Muscle of back (tissue), 11 donors: ENCODE measurements around the gene PRPF19. TPM values are rescaled to one million over a fixed set of nuclear protein-coding genes. Genes with fewer than 3 reads are reported as not detected.

Experiments
- DNase-seq, 3 donors: peaks; one replicate each; pipeline versions ENCODE4 v3.0.0 to v3.0.0-alpha.2; 2013
- polyA plus RNA-seq, 10 donors: library from polyadenylated mRNA; unstranded; fragments of 120-200 nt; gene quantifications; one replicate each; pipeline ENCODE4 v1.2.1, GENCODE V29; 2013; ENCODE audit not compliant: insufficient read length in 10 of 10

Gene PRPF19
- polyA plus RNA-seq, 10 donors, result 53.2 to 96.9 (median 63.3) TPM

GRCh38 chr11:60924906-60925853, 18.8 kb upstream of the PRPF19 start:
- peak in 1 of 3 donors; percentile 49 for DNase-seq

GRCh38 chr11:60924110-60924905, 17.9 kb upstream of the PRPF19 start, which contains the start of gene TMEM132A:
Gene TMEM132A, plus strand, starts transcription at chr11:60924460. Its CDS starts 174 bp downstream, at chr11:60924634.
- peak; percentile 72 to 89 (median 78) for DNase-seq

GRCh38 chr11:60923800-60924109, 17.4 kb upstream of the PRPF19 start:
- no peak for DNase-seq

- no peak for DNase-seq
Observed at GRCh38 chr11:60923326-60923725, 16.9 kb upstream of the PRPF19 start.

GRCh38 chr11:60922906-60923305, 16.5 kb upstream of the PRPF19 start:
- no peak for DNase-seq

- no peak for DNase-seq
Observed at GRCh38 chr11:60921777-60922335, 15.5 kb upstream of the PRPF19 start.

- DNase-seq, result no peak
Observed at GRCh38 chr11:60921259-60921658, 14.9 kb upstream of the PRPF19 start.

- DNase-seq, result no peak
Observed at GRCh38 chr11:60919956-60920355, 13.6 kb upstream of the PRPF19 start.

- no peak for DNase-seq
Observed at GRCh38 chr11:60919320-60919719, 12.9 kb upstream of the PRPF19 start.

- DNase-seq, result no peak
Observed at GRCh38 chr11:60918939-60919265, 12.5 kb upstream of the PRPF19 start.

GRCh38 chr11:60918251-60918938, 12.0 kb upstream of the PRPF19 start:
- no peak for DNase-seq

GRCh38 chr11:60917267-60917666, 10.9 kb upstream of the PRPF19 start:
- no peak for DNase-seq

GRCh38 chr11:60916669-60917206, 10.4 kb upstream of the PRPF19 start:
- DNase-seq, result no peak

GRCh38 chr11:60915248-60915914, 9.0 kb upstream of the PRPF19 start:
- DNase-seq, result peak in 2 of 3 donors; percentile 41 to 69

- peak; percentile 38 to 78 (median 45) for DNase-seq
Observed at GRCh38 chr11:60914633-60915247, 8.4 kb upstream of the PRPF19 start.

- peak; percentile 93 to 98 (median 94) for DNase-seq
Observed at GRCh38 chr11:60913793-60914632, 7.6 kb upstream of the PRPF19 start, which contains the start of gene TMEM109. Gene TMEM109, plus strand, starts transcription at chr11:60914158. Its CDS starts 5,536 bp downstream, at chr11:60919694.

GRCh38 chr11:60912851-60913528, 6.6 kb upstream of the PRPF19 start:
- no peak for DNase-seq

GRCh38 chr11:60912223-60912850, 6.0 kb upstream of the PRPF19 start:
- no peak for DNase-seq
